ENCODE results near the gene CDX1.

Gene CDX1

DNA sequence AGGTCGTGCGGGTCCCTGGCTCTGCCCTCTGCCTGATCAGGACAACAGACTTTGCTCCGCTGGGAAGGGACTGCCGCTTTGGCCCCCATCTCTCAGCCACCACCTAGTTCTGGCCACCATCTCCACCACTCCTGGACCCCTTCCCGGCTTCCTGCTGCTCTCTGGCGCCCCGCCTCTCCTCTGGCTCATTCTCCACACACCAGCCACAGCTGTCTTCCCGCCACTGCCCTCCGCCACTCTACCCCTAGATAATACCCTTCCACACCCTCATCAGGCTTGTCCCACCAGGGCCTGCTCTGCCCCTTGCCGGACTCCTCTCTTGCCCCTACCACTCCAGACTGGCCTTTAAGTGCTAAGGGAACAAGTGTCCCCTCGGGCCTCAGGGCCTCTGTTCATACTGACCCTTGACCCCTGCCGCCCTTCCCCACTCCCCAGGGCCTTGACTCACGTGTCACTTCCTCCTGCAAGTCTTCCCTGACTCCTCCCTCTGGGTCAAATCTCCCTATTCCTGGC is 3.0 kb upstream of the CDX1 start:
- TF ChIP-seq, protein P1, sequence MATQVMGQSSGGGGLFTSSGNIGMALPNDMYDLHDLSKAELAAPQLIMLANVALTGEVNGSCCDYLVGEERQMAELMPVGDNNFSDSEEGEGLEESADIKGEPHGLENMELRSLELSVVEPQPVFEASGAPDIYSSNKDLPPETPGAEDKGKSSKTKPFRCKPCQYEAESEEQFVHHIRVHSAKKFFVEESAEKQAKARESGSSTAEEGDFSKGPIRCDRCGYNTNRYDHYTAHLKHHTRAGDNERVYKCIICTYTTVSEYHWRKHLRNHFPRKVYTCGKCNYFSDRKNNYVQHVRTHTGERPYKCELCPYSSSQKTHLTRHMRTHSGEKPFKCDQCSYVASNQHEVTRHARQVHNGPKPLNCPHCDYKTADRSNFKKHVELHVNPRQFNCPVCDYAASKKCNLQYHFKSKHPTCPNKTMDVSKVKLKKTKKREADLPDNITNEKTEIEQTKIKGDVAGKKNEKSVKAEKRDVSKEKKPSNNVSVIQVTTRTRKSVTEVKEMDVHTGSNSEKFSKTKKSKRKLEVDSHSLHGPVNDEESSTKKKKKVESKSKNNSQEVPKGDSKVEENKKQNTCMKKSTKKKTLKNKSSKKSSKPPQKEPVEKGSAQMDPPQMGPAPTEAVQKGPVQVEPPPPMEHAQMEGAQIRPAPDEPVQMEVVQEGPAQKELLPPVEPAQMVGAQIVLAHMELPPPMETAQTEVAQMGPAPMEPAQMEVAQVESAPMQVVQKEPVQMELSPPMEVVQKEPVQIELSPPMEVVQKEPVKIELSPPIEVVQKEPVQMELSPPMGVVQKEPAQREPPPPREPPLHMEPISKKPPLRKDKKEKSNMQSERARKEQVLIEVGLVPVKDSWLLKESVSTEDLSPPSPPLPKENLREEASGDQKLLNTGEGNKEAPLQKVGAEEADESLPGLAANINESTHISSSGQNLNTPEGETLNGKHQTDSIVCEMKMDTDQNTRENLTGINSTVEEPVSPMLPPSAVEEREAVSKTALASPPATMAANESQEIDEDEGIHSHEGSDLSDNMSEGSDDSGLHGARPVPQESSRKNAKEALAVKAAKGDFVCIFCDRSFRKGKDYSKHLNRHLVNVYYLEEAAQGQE (IDR thresholded peaks at IDR 0.05; ENCODE audit: insufficient replicate concordance, low read depth) = no peak
- TF ChIP-seq, protein P2, sequence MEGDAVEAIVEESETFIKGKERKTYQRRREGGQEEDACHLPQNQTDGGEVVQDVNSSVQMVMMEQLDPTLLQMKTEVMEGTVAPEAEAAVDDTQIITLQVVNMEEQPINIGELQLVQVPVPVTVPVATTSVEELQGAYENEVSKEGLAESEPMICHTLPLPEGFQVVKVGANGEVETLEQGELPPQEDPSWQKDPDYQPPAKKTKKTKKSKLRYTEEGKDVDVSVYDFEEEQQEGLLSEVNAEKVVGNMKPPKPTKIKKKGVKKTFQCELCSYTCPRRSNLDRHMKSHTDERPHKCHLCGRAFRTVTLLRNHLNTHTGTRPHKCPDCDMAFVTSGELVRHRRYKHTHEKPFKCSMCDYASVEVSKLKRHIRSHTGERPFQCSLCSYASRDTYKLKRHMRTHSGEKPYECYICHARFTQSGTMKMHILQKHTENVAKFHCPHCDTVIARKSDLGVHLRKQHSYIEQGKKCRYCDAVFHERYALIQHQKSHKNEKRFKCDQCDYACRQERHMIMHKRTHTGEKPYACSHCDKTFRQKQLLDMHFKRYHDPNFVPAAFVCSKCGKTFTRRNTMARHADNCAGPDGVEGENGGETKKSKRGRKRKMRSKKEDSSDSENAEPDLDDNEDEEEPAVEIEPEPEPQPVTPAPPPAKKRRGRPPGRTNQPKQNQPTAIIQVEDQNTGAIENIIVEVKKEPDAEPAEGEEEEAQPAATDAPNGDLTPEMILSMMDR (IDR thresholded peaks at IDR 0.05; ENCODE audit: insufficient read depth, low read length) = no peak
- no peak for TF ChIP-seq SPI1 (IDR thresholded peaks at IDR 0.05; ENCODE audit: borderline replicate concordance, low read depth)
- no peaks in the 10 kb centered on the region for H3K27me3 ChIP-seq (ENCODE audit: insufficient read depth, poor library complexity, severe bottlenecking)
- DNase-seq (ENCODE audit: low read depth in 1 of 2, low spot score in 1 of 2) = no peak
- H3K4me3 ChIP-seq (replicated peaks; ENCODE audit: insufficient read depth, low read length) = no peak overlapping the region
- no peak overlapping the region for H3K27ac ChIP-seq (replicated peaks)

DNA sequence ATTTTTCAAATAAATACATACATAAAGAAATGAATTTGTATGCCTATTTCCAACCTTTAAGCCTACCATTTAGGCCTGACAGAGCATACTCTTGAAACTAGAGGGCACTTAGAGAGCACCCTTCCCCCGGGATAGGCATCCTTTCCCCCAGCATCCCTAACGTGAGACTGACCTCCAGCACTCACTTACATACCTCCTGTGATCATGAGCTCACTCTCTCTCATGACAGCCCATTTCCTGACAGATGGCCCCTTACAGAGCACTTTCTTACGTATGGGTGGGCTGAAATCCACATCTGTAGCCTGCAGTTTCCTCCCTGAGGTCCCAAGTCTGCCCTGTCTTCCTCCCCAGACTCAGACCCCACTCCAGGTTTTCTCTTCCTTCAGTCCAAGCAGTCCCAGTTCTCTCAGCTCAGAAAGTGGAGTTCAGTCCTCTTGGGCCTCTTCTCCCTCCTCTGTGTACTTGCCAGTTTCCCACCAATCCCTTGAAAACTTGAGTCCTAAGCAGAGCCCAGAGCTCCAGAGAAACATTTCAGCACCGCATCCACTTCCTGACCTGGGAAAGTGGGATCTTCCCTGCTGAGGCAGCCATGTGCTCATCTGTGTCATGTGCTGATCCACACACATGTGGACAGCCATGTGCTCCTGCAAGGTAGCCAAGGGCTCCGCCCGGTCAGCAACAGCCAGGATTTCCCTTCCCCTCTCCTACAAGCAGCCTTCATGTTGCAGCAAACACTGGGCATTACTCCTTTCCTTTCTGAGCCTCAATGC is 2.2 kb upstream of the CDX1 start:
- no peak for DNase-seq (ENCODE audit: low read depth in 1 of 2, low spot score in 1 of 2)
- no peak overlapping the region for H3K4me3 ChIP-seq (replicated peaks; ENCODE audit: insufficient read depth, low read length)
- TF ChIP-seq POLR2AphosphoS5 (IDR thresholded peaks at IDR 0.05; ENCODE audit: low read depth) (no peak), SPI1 (IDR thresholded peaks at IDR 0.05; ENCODE audit: borderline replicate concordance, low read depth) (no peak), GABPA (IDR thresholded peaks at IDR 0.05; ENCODE audit: low read depth) (no peak)
- TF ChIP-seq, protein P2 (IDR thresholded peaks at IDR 0.05; ENCODE audit: insufficient read depth, low read length) = no peak
- TF ChIP-seq, protein P1 (IDR thresholded peaks at IDR 0.05; ENCODE audit: insufficient replicate concordance, low read depth) = no peak
- no peaks in the 10 kb centered on the region for H3K27me3 ChIP-seq (ENCODE audit: insufficient read depth, poor library complexity, severe bottlenecking)
- no peak overlapping the region for H3K27ac ChIP-seq (replicated peaks)

GRCh38 chr5:150166037-150166649 is 435 bp upstream of the CDX1 start:
- no peaks in the 10 kb centered on the region for H3K27me3 ChIP-seq (ENCODE audit: insufficient read depth, poor library complexity, severe bottlenecking)

DNA sequence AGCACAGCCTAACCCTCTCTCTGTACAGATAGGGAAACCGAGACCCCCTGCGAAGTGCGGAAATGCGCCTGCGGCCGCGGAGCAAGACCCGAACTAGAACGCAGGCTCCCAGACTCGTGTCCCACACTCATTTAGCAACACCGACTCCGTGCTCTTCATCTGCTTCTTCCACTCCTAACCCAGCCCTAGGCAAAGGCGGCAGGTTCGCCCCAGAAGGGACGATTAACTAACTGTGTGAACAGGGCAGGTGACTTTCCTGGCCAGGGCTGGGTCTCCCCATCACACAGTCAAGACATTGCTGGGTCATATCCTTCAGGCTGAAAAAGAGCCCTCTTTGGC is 903 bp downstream of the CDX1 start:
- no peaks in the 10 kb centered on the region for H3K27me3 ChIP-seq (ENCODE audit: insufficient read depth, poor library complexity, severe bottlenecking)
- no peak overlapping the region for H3K27ac ChIP-seq (replicated peaks)
- DNase-seq (ENCODE audit: low read depth in 1 of 2, low spot score in 1 of 2) = no peak
- TF ChIP-seq, protein P2 (IDR thresholded peaks at IDR 0.05; ENCODE audit: insufficient read depth, low read length) = no peak
- TF ChIP-seq, protein P1 (IDR thresholded peaks at IDR 0.05; ENCODE audit: insufficient replicate concordance, low read depth) = no peak
- no peak for TF ChIP-seq SPI1 (IDR thresholded peaks at IDR 0.05; ENCODE audit: borderline replicate concordance, low read depth)
- TF ChIP-seq POLR2AphosphoS5 (IDR thresholded peaks at IDR 0.05; ENCODE audit: low read depth) = no peak
- TF ChIP-seq GABPA (IDR thresholded peaks at IDR 0.05; ENCODE audit: low read depth) = no peak
- H3K4me3 ChIP-seq (replicated peaks; ENCODE audit: insufficient read depth, low read length) = no peak overlapping the region

More at GRCh38 chr5:150166037-150166649, 435 bp upstream of the CDX1 start:
- Histone ChIP-seq H3K27ac (replicated peaks) (no peak overlapping the region), H3K4me3 (replicated peaks; ENCODE audit: insufficient read depth, low read length) (no peak overlapping the region)
- TF ChIP-seq POLR2AphosphoS5 (IDR thresholded peaks at IDR 0.05; ENCODE audit: low read depth) (no peak), SPI1 (IDR thresholded peaks at IDR 0.05; ENCODE audit: borderline replicate concordance, low read depth) (no peak)
- DNase-seq (ENCODE audit: low read depth in 1 of 2, low spot score in 1 of 2) = no peak

Measured in HL-60 (cell line).